Central memory CD4-positive, alpha-beta T cell (primary cell): ENCODE data around the gene MBOAT7.
"Not testable (repeated sequence)": the region's sequence is repeated elsewhere in the genome, so short reads cannot be mapped to it uniquely, and the experiment has no call there.

Experiments
- DNase-seq: peaks from one replicate; pipeline ENCODE4 v3.0.0; 2022

MBOAT7 gene

GRCh38 chr19:54186934-54187381 is 2.4 kb downstream of the MBOAT7 start:
- DNase-seq: no peak

- no peak for DNase-seq
Observed at GRCh38 chr19:54186351-54186750, 3.0 kb downstream of the MBOAT7 start.

- DNase-seq: no peak
Observed at GRCh38 chr19:54183431-54183830, 5.9 kb downstream of the MBOAT7 start.

- DNase-seq: not testable (repeated sequence)
Observed at GRCh38 chr19:54181894-54182293, 7.5 kb downstream of the MBOAT7 start.

- no peak for DNase-seq
Observed at GRCh38 chr19:54180691-54181091, 8.7 kb downstream of the MBOAT7 start.

GRCh38 chr19:54179921-54180461 is 9.4 kb downstream of the MBOAT7 start:
- DNase-seq: no peak

- DNase-seq: no peak
Observed at GRCh38 chr19:54179262-54179852, 10.0 kb downstream of the MBOAT7 start.

- peak; percentile 37 for DNase-seq
Observed at GRCh38 chr19:54178581-54179261, 10.7 kb downstream of the MBOAT7 start.

- DNase-seq: no peak
Observed at GRCh38 chr19:54173951-54174834, 15.2 kb downstream of the MBOAT7 start.

GRCh38 chr19:54173359-54173699 is 16.1 kb downstream of the MBOAT7 start:
- DNase-seq: no peak

GRCh38 chr19:54172471-54173358 is 16.7 kb downstream of the MBOAT7 start, which contains the start of gene TMC4:
TSS of gene TMC4 (minus strand) at chr19:54173160. CDS start at chr19:54173117, 43 bp downstream.
- DNase-seq: no peak

- DNase-seq: not testable (repeated sequence)
Observed at GRCh38 chr19:54171736-54172431, 17.5 kb downstream of the MBOAT7 start.

GRCh38 chr19:54169149-54169740 is 20.1 kb downstream of the MBOAT7 start:
- DNase-seq: no peak

- peak; percentile 75 for DNase-seq
Observed at GRCh38 chr19:54168174-54168917, 21.0 kb downstream of the MBOAT7 start.

GRCh38 chr19:54165222-54165621 is 24.2 kb downstream of the MBOAT7 start:
- no peak for DNase-seq

- DNase-seq: peak; percentile 66
Observed at GRCh38 chr19:54164369-54165068, 24.9 kb downstream of the MBOAT7 start.

- DNase-seq: no peak
Observed at GRCh38 chr19:54162884-54163283, 26.5 kb downstream of the MBOAT7 start.

- DNase-seq: peak; percentile 80
Observed at GRCh38 chr19:54162241-54162805, 27.1 kb downstream of the MBOAT7 start.

GRCh38 chr19:54160854-54161253 is 28.5 kb downstream of the MBOAT7 start:
- no peak for DNase-seq
